ENCODE data around the gene FADS3. TPM values are rescaled to one million over a fixed set of nuclear protein-coding genes. Genes with fewer than 3 reads are reported as not detected.
A peak's percentile ranks its signal among the peaks of the same experiment; 100 is the strongest.

Gene FADS3
- total RNA-seq, 5 donors from 2014 or later (not counting 1 experiment from before 2014, with no cell fraction given) = 6.5 to 17.1 (median 10.5) TPM

DNA sequence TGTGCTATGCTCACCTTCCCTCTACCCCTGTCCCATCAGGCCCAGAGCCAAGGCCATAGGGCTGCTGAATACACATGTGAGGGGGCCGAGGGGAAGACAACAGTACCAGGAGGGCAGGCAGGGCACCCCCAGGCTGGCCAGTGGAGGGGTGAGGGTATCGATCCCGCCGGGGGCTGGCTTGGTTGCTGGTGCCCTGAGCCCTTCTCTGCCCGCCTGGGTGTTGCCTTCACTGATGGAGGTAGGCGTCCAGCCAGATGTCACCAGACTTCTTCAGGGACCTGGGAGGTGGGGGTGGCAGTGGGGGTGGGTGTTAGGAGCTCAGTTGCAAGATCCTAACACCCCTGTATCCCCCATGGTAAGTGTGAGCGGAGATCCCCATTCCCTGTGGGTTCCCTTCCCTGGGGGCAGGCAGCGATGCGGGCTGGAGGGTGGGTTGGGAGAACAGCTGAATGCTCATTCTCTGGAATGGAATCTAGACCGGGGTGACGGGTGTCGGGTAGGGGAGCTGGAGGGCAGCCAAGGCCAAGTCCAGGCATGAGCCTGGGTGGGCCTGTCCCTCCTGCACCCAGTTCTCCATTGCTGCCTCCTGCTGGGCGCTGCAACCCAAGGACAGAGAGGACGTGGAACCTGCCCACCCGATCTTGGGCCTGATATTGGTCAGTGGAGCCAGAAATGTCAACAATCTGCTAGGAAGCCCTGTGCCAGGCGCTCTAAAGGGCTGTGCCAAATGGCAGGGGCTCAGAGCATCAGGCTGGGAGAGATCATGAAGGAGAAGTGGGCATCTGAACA lies 17.6 kb downstream of the FADS3 start:
- ChIA-PET POLR2A (interaction anchor here in 1 of 2 donors (0.5 kb wide), 1 partner anchor 94 kb away, joined by 4 read pairs; no protein-coding TSS in a partner anchor), CTCF (interaction anchor here in 1 of 2 donors (1.9 kb wide), 1 partner anchor 76 kb away, joined by 6 read pairs; no protein-coding TSS in a partner anchor)
- H3K27ac Mint-ChIP-seq = no peak overlapping the region
- Histone ChIP-seq H3K27ac (ENCODE audit: low read length) (no peak overlapping the region), H3K36me3 (ENCODE audit: control insufficient read depth in 2 of 2, extremely low read depth in 1 of 2, insufficient read depth in 1 of 2, low read length in 1 of 2) (no peaks in the 10 kb centered on the region), H3K4me3 (ENCODE audit: control insufficient read depth in 1 of 2, extremely low read depth in 1 of 2, low read length in 1 of 2) (no peak overlapping the region), H3K27me3 (replicated peaks in 1 of 2; ENCODE audit: control insufficient read depth in 2 of 2, extremely low read depth in 1 of 2, insufficient read depth in 2 of 2, low read length in 1 of 2) (peaks cover 0 to 18% of the 10 kb centered on the region in 2 experiments), H3K9me3 (no peaks in the 10 kb centered on the region), H3K4me1 (ENCODE audit: control insufficient read depth in 1 of 2, extremely low read depth in 1 of 2, insufficient read depth in 2 of 2, low read length in 2 of 2) (peaks cover 0 to 7% of the 10 kb centered on the region in 2 experiments)
- peaks cover 0 to 7% of the 10 kb centered on the region in 2 donors for H3K27me3 Mint-ChIP-seq
- peaks cover 6 to 8% (median 7%) of the 10 kb centered on the region in 3 donors for H3K4me1 Mint-ChIP-seq
- DNase-seq = no peak
- WGBS (ENCODE audit: insufficient coverage) = 92% methylated on average over 10 of the region's 16 CpGs
- ATAC-seq (replicated peaks in 1 of 4) = no peak
- no peaks in the 10 kb centered on the region for H3K9me3 Mint-ChIP-seq
- H3K4me3 Mint-ChIP-seq = no peak overlapping the region
- no peaks in the 10 kb centered on the region for H3K36me3 Mint-ChIP-seq

GRCh38 chr11:61872935-61873565 lies 18.3 kb downstream of the FADS3 start:
- DNase-seq (no peak), ATAC-seq (replicated peaks in 1 of 4) (no peak)
- peaks cover 0 to 18% of the 10 kb centered on the region in 2 experiments for H3K27me3 ChIP-seq (replicated peaks in 1 of 2; ENCODE audit: control insufficient read depth in 2 of 2, extremely low read depth in 1 of 2, insufficient read depth in 2 of 2, low read length in 1 of 2)
- CTCF ChIA-PET = interaction anchor here in 1 of 2 donors (0.5 to 1.9 kb wide), 2 partner anchors 75 to 230 kb away, joined by 3 to 6 read pairs; no protein-coding TSS in a partner anchor
- Mint-ChIP-seq H3K27me3 (peaks cover 0 to 7% of the 10 kb centered on the region in 2 donors), H3K4me1 (peaks cover 6 to 8% (median 7%) of the 10 kb centered on the region in 3 donors), H3K4me3 (no peak overlapping the region), H3K36me3 (no peaks in the 10 kb centered on the region), H3K27ac (no peak overlapping the region), H3K9me3 (no peaks in the 10 kb centered on the region)
- 81% methylated on average over 17 of the region's 20 CpGs for WGBS (ENCODE audit: insufficient coverage)
- POLR2A ChIA-PET = interaction anchor here in 1 of 2 donors (0.5 kb wide), 1 partner anchor 95 kb away, joined by 4 read pairs; no protein-coding TSS in a partner anchor
- no peaks in the 10 kb centered on the region for H3K36me3 ChIP-seq (ENCODE audit: control insufficient read depth in 2 of 2, extremely low read depth in 1 of 2, insufficient read depth in 1 of 2, low read length in 1 of 2)
- H3K4me3 ChIP-seq (ENCODE audit: control insufficient read depth in 1 of 2, extremely low read depth in 1 of 2, low read length in 1 of 2) = no peak overlapping the region
- no peaks in the 10 kb centered on the region for H3K9me3 ChIP-seq
- H3K4me1 ChIP-seq (ENCODE audit: control insufficient read depth in 1 of 2, extremely low read depth in 1 of 2, insufficient read depth in 2 of 2, low read length in 2 of 2) = peaks cover 0 to 7% of the 10 kb centered on the region in 2 experiments
- H3K27ac ChIP-seq (ENCODE audit: low read length) = no peak overlapping the region

GRCh38 chr11:61871158-61871597 lies 20.2 kb downstream of the FADS3 start:
- no peaks in the 10 kb centered on the region for H3K9me3 ChIP-seq
- peaks cover 0 to 7% of the 10 kb centered on the region in 2 experiments for H3K4me1 ChIP-seq (ENCODE audit: control insufficient read depth in 1 of 2, extremely low read depth in 1 of 2, insufficient read depth in 2 of 2, low read length in 2 of 2)
- peaks cover 0 to 7% of the 10 kb centered on the region in 2 donors for H3K27me3 Mint-ChIP-seq
- H3K27ac Mint-ChIP-seq = no peak overlapping the region
- no peaks in the 10 kb centered on the region for H3K36me3 ChIP-seq (ENCODE audit: control insufficient read depth in 2 of 2, extremely low read depth in 1 of 2, insufficient read depth in 1 of 2, low read length in 1 of 2)
- H3K9me3 Mint-ChIP-seq = no peaks in the 10 kb centered on the region
- H3K27ac ChIP-seq (ENCODE audit: low read length) = no peak overlapping the region
- 5% methylated on average over 21 of the region's 24 CpGs for WGBS (ENCODE audit: insufficient coverage)
- H3K4me3 ChIP-seq (ENCODE audit: control insufficient read depth in 1 of 2, extremely low read depth in 1 of 2, low read length in 1 of 2) = peak overlapping the region in 1 of 2 donors; percentile 52
- ChIA-PET POLR2A (no interaction called here), CTCF (interaction anchor here in 1 of 2 donors (0.7 to 2.5 kb wide), 4 partner anchors 74 to 241 kb away, joined by 3 to 11 read pairs (median 6); no protein-coding TSS in a partner anchor)
- H3K36me3 Mint-ChIP-seq = no peaks in the 10 kb centered on the region
- DNase-seq (peak; percentile 16 to 76 (median 56)), ATAC-seq (replicated peaks in 1 of 4) (peak; percentile 85 to 98 (median 88))
- peak overlapping the region; percentile 52 to 67 (median 62) for H3K4me3 Mint-ChIP-seq
- peaks cover 6 to 8% (median 7%) of the 10 kb centered on the region in 3 donors for H3K4me1 Mint-ChIP-seq
- peaks cover 0 to 24% of the 10 kb centered on the region in 2 experiments for H3K27me3 ChIP-seq (replicated peaks in 1 of 2; ENCODE audit: control insufficient read depth in 2 of 2, extremely low read depth in 1 of 2, insufficient read depth in 2 of 2, low read length in 1 of 2)

GRCh38 chr11:61870541-61871031 lies 20.8 kb downstream of the FADS3 start:
- ChIA-PET POLR2A (no interaction called here), CTCF (interaction anchor here in 1 of 2 donors (0.7 to 2.5 kb wide), 4 partner anchors 73 to 242 kb away, joined by 3 to 11 read pairs (median 6); no protein-coding TSS in a partner anchor)
- Histone ChIP-seq H3K36me3 (ENCODE audit: control insufficient read depth in 2 of 2, extremely low read depth in 1 of 2, insufficient read depth in 1 of 2, low read length in 1 of 2) (no peaks in the 10 kb centered on the region), H3K4me3 (ENCODE audit: control insufficient read depth in 1 of 2, extremely low read depth in 1 of 2, low read length in 1 of 2) (no peak overlapping the region), H3K27ac (ENCODE audit: low read length) (no peak overlapping the region), H3K4me1 (ENCODE audit: control insufficient read depth in 1 of 2, extremely low read depth in 1 of 2, insufficient read depth in 2 of 2, low read length in 2 of 2) (peaks cover 0 to 7% of the 10 kb centered on the region in 2 experiments), H3K9me3 (no peaks in the 10 kb centered on the region), H3K27me3 (replicated peaks in 1 of 2; ENCODE audit: control insufficient read depth in 2 of 2, extremely low read depth in 1 of 2, insufficient read depth in 2 of 2, low read length in 1 of 2) (peaks cover 0 to 24% of the 10 kb centered on the region in 2 experiments)
- peaks cover 6 to 8% (median 7%) of the 10 kb centered on the region in 3 donors for H3K4me1 Mint-ChIP-seq
- WGBS (ENCODE audit: insufficient coverage) = 82% methylated on average over 6 of the region's 10 CpGs
- DNase-seq = no peak
- peak overlapping the region in 1 of 3 donors; percentile 67 for H3K4me3 Mint-ChIP-seq
- no peak for ATAC-seq (replicated peaks in 1 of 4)
- H3K27me3 Mint-ChIP-seq = peaks cover 0 to 7% of the 10 kb centered on the region in 2 donors
- no peaks in the 10 kb centered on the region for H3K9me3 Mint-ChIP-seq
- H3K27ac Mint-ChIP-seq = no peak overlapping the region
- no peaks in the 10 kb centered on the region for H3K36me3 Mint-ChIP-seq

GRCh38 chr11:61869708-61870451 lies 21.5 kb downstream of the FADS3 start:
- no peak overlapping the region for H3K27ac Mint-ChIP-seq
- WGBS (ENCODE audit: insufficient coverage) = 89% methylated on average over 18 of the region's 21 CpGs

More at GRCh38 chr11:61869708-61870451, 21.5 kb downstream of the FADS3 start:
- ChIA-PET CTCF (interaction anchor here (0.7 to 2.5 kb wide), 5 partner anchors 72 to 242 kb away, joined by 3 to 11 read pairs (median 7); no protein-coding TSS in a partner anchor), POLR2A (no interaction called here)
- Mint-ChIP-seq H3K9me3 (no peaks in the 10 kb centered on the region), H3K27me3 (peaks cover 0 to 7% of the 10 kb centered on the region in 2 donors), H3K36me3 (no peaks in the 10 kb centered on the region), H3K4me3 (no peak overlapping the region), H3K4me1 (peaks cover 6 to 8% (median 7%) of the 10 kb centered on the region in 3 donors)
- H3K27me3 ChIP-seq (replicated peaks in 1 of 2; ENCODE audit: control insufficient read depth in 2 of 2, extremely low read depth in 1 of 2, insufficient read depth in 2 of 2, low read length in 1 of 2) = peaks cover 0 to 27% of the 10 kb centered on the region in 2 experiments
- H3K9me3 ChIP-seq = no peaks in the 10 kb centered on the region
- no peak overlapping the region for H3K4me3 ChIP-seq (ENCODE audit: control insufficient read depth in 1 of 2, extremely low read depth in 1 of 2, low read length in 1 of 2)
- peaks cover 0 to 7% of the 10 kb centered on the region in 2 experiments for H3K4me1 ChIP-seq (ENCODE audit: control insufficient read depth in 1 of 2, extremely low read depth in 1 of 2, insufficient read depth in 2 of 2, low read length in 2 of 2)
- ATAC-seq (replicated peaks in 1 of 4) (no peak), DNase-seq (no peak)
- no peak overlapping the region for H3K27ac ChIP-seq (ENCODE audit: low read length)
- H3K36me3 ChIP-seq (ENCODE audit: control insufficient read depth in 2 of 2, extremely low read depth in 1 of 2, insufficient read depth in 1 of 2, low read length in 1 of 2) = peaks cover 0 to 5% of the 10 kb centered on the region in 2 donors
